Retinal pigment epithelial cell (primary cell): ENCODE results near the gene STIMATE.

Experiments used
- DNase-seq: peaks from one replicate; pipeline ENCODE4 v3.0.0-alpha.2; 2010; ENCODE audit warnings: low read depth
- H3K4me3 ChIP-seq: 2 replicates; pipeline ENCODE4 v1.5.1; 2011; ENCODE audit warnings: mild to moderate bottlenecking, low read length, control low read depth, moderate library complexity
- CTCF ChIP-seq: conservative IDR thresholded peaks from 2 replicates; pipeline ENCODE4 v1.5.1; 2011; ENCODE audit warnings: low read depth, low read length, control low read depth, inconsistent platforms

The STIMATE gene

DNA sequence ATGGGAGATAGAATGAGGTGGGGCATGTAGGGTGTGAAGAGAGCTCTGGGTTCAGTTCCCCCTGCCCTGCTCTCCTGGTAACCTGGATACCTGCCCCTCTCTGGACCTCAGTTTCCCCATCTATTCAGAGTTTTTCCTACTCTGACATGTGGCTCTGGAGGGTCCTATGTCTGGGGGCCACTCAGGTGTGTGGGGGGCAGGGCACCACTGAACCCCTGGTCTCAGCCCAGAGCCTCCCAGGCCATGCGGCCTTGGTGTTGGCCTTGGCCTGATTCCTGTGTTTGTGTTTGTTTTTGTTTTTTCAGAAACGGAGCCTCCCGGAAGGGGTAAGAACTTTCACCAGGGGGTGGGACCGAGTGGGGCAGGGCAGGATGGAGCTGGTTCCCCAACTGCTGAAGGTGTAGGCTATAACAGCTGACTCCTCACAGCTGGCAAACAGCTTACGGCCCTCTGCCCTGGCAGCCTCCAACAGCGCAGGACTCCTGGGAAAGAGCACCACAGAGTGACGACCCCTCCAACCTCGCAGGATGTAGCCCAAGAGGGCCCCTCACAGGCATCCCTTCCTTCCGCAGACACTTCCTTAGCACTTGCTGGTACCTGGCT, 101.9 kb downstream of the STIMATE start:
- no peak overlapping the region for H3K4me3 ChIP-seq
- DNase-seq = no peak
- TF ChIP-seq CTCF = no peak

DNA sequence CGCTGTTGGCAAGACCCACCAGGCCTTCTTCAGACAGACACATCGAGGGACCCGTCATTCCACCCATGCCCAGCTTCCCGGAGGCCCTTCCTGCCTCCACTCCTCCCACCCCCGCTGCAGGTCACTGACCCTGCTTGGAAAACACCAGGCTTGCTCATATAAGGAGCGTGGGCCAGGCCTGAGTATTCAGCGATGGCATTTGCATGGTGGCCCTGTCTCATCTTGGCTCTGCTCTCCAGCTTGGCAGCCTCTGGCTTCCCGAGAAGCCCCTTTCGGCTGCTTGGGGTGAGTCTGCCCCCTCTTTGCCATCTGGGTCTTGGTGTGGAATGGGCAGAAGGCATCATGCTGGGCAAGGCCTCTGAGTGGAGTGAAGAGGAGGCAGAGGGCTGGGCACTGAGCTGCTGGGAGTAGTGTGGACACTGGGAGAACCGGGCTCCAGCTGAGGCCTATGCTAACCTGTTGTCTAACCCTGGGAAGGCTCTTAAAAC, 102.7 kb downstream of the STIMATE start, which contains the start of gene ITIH3:
Gene ITIH3, plus strand, starts transcription at position 185 of the 488 bp plus-strand sequence. Its CDS starts 8 bp downstream, at position 193.
- no peak for DNase-seq
- H3K4me3 ChIP-seq = no peak within 1 kb of the TSS
- no peak for TF ChIP-seq CTCF

- TF ChIP-seq CTCF = no peak
- DNase-seq = no peak
- H3K4me3 ChIP-seq = no peak overlapping the region
These were observed 103.4 kb downstream of the STIMATE start for GRCh38 chr3:52793702-52794611.

DNA sequence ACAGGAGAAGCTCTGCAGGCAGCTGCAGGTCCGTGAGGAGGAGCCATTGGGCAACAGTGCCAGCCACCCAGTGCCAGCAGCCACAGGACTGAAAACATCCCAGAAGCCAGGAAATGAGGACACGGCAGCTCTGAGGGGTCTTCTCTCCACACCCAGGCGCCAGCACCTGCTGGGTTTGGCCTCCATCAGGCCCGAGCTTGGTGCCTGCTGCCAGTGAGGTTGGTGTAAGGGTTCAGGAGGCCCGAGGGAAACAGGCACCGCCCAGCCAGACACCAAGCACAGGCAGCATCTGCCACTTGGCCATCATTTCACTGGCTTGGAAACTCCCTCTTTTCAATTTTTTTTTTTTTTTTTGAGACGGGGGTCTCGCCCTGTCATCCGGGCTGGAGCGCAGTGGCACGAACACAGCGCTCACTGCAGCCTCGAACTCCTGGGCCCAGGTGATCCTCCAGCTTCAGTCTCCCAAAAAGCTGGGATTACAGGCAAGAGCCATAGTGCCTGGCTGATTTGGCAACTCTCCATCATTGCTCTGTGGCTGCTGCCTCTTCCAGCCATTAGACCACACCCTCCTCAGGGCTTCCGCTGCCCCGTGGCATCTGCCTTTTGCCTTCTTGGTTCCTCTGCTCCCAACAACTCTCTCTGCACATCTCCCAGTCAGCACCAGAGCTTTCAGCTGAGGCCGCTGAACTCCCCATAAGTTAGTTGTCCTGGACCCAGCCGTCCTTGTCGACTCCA, 104.2 kb downstream of the STIMATE start:
- no peak for DNase-seq
- TF ChIP-seq CTCF = no peak
- H3K4me3 ChIP-seq = no peak overlapping the region

DNA sequence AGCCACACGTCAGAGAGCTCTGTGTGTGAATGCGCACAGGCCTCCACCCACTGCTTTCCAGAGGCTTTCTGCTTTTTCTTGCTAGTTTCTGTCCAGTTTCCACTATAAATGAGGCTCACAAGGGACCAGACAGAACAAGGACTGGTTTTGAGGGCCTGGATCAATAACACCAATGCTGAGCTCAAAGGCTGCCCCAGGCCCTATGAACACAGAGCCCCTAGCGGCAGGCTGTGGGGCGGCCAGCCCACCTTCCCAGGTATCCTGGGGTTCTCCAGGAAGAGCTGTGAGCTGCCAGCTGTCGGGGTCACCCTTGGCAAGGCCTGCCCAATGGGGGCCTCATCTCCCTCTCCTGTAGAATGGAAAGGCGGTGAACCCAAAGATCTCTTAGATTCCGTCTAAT, 104.9 kb downstream of the STIMATE start:
- no peak overlapping the region for H3K4me3 ChIP-seq
- DNase-seq = no peak
- peak; percentile 23 for TF ChIP-seq CTCF

DNA sequence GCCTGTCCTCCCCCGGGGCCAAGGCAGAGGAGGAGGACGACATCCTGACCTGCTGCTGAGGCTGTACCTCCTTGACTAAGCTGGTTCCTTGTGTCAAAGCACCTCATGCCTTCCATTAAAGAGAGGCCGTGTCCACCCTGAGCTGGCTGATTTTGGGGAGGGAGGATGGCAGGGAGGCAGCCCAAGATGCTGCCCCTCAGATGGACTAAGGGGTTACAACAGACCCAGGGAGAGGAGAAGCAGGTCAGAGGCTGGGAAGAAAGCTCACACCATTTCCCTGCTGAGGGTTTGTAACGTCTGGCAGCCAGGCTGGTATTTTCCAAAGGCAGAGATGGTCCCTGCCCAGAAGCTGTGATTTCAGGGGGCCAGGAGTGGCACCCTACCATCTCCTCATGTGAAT, 105.4 kb downstream of the STIMATE start:
- no peak for TF ChIP-seq CTCF
- no peak for DNase-seq
- H3K4me3 ChIP-seq = no peak overlapping the region
